ENCODE measurements around the gene CHI3L2. TPM values are rescaled to one million over a fixed set of nuclear protein-coding genes. Genes with fewer than 3 reads are reported as not detected.

Gene CHI3L2
- total RNA-seq, 1 experiment from 2014 or later = not detected

DNA sequence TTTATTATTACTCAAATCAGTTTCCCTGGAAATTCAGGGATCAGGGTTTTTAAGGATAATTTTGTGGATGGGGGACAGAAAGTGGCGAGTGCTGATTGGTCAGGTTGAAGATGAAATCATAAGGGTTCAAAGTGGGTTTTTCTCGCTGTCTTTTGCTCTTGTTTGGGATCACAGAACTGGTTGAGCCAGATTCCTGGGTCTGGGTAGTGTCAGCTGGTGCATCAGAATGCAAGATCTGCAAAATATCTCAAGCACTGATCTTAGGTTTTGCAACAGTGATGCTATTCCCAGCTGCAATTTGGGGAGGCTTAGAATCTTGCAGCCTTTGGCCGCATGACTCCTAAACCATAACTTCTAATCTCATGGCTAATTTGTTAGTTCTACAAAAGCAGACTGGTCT is 9.3 kb downstream of the CHI3L2 start:
- in situ Hi-C loops (cut with HindIII; ENCODE audit: low pct_unique_long_range_greater_than_20kb, low sequenced_read_pairs) = no loop called here
- DNase-seq (ENCODE audit: low read depth) = no peak

DNA sequence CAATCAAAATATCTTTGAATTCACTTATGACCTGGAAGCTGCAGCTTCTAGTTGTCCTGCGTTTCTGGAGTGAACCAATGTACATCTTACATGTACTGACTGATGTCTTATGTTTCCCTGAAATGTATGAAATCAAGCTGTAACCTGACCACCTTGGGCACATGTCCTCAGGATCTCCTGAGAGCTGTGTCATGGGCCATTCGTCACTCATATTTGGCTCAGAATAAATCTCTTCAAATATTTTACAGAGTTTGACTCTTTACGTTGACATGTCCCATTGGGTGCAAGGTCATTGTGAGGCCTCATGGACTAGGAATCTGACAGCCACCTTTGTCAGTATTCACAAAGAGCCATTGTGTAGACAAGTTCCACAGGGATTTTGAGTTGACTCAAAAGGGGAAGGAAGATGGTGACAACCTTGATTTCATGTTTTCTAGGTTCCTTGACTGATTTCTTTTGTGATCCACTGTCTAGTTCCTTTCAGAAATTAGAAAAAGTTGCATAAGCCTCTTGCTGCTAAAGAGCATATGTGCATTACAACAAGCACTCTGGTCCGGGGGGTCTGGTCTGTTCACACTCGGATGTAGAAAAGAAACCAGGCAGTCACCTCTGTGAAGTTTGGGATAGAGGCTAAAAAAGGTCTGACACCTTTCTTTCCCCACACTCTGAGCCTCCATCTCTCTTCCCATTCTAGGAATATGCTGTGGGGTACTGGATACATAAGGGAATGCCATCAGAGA is 10.7 kb downstream of the CHI3L2 start:
- DNase-seq (ENCODE audit: low read depth) = no peak
- in situ Hi-C loops (cut with HindIII; ENCODE audit: low pct_unique_long_range_greater_than_20kb, low sequenced_read_pairs) = no loop called here

DNA sequence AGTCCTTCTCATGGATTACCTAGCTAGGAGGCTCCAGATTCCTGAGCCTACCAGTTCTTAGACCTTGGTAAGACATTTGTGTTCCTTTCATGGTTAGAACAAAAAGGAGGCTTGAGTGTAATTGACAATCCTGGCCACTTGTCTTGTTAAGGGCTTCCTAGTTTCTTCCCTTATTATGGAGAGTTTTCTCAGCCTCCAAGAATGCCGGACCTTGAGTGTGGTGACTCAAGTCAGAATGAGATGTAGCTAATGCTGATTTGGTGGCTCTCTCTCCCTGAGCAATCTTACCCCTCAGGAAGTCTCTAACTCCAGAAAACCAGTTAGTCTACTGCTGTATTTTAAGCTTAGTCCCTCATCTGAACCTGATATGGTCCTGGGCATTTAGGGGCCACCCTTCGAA is 14.3 kb downstream of the CHI3L2 start:
- in situ Hi-C loops (cut with HindIII; ENCODE audit: low pct_unique_long_range_greater_than_20kb, low sequenced_read_pairs) = no loop called here
- no peak for DNase-seq (ENCODE audit: low read depth)

DNA sequence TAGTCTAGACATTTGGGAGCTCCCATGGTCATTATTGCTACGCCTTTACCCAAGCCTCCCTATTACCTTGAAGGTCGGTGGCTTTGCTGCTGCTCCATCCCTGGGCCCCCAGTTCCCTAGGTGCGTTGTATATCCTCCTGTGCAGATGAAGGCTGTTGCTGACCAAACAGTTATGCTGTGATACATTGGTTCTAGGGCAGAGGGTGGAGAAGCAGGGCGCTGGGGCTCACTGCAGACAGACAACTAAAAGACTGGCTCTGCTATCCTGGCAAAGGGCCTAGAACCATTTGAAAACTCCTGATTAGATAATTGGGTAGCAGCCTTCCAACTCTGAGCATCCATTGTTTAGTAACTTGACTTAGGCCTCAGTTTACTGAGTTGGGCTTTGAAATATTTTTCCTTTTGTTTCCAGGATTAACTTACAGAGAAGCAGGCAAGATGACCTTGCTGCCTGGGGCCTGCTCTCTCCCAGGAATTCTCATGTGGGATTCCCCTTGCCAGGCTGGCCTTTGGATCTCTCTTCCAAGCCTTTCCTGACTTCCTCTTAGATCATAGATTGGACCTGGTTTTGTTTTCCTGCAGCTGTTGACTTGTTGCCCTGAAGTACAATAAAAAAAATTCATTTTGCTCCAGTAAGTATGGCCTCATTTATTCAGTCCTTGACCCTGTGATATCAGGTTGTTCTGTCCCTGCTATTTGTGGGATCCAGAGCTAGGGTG is 15.5 kb downstream of the CHI3L2 start:
- in situ Hi-C loops (cut with HindIII; ENCODE audit: low pct_unique_long_range_greater_than_20kb, low sequenced_read_pairs) = no loop called here
- no peak for DNase-seq (ENCODE audit: low read depth)

DNA sequence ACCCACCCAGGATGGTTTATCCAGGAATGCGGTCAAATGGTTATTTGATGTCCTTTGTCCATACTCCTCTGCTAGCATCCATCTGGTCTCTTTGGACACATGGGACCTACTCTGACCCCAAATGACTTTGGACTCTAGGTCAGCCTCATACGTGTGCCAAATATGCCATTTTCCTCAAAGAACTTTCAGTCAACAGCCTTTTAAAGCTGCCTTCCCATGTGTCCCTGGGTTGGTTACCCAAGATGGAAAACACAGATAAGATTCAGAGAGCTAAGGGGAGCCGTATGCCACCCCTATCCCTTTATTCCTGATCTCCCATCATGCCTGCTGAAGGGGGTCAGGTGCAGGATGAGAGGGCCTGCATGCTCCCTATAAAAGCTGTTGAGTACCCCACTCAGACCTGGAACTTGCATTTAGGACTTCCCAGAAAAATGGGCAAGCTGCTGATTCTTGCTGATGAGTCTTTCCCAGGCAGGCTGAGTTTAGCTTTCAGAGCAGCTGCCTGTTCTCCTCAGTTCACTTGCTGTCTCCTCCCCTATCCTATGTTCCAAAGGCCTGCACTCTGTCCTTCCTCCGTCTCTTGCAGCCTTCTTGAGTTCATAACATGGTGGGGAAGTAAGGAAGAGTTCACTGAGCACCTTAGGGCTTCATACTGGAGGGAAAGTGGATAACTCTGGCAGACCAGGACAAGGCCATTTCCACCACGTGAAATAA is 19.8 kb downstream of the CHI3L2 start:
- in situ Hi-C loops (cut with HindIII; ENCODE audit: low pct_unique_long_range_greater_than_20kb, low sequenced_read_pairs) = no loop called here
- DNase-seq (ENCODE audit: low read depth) = no peak

DNA sequence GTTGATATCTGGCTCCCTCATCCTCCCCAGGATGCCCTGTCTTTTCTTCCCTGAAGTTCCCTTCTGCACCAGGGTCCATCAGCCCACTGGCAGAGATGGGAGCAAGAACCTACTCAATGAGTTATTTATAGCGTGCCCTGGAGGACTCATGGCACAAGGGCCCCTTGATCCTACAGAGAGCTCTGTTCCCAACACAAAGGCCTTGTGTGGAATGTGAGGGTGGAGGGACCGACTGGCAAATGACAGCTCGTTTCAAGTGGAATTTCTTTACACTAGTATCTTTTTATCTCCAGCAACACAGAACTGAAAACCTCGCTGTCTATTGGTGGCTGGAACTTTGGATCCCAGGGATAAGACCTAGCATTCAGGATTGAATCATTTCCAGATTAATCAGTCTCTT is 22.4 kb downstream of the CHI3L2 start:
- in situ Hi-C loops (cut with HindIII; ENCODE audit: low pct_unique_long_range_greater_than_20kb, low sequenced_read_pairs) = no loop called here
- no peak for DNase-seq (ENCODE audit: low read depth)

DNA sequence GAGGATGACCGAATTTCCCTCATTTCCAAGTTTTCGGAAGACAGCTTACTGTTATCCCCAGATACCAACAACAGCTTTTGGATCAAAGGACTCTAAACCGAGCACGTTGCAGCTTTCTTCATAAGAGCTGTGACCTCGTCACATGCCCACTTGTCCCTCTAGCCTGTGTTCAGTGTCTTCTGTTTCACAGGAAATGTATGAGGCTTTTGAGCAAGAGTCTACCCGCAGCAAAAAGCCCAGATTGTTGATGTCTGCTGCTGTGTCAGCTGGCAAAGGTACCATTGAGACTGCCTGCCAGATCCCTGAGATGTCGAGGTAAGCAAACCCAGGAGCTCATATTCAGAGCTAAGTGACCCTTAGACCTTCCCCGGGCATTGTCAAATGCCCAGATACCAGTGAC is 24.1 kb downstream of the CHI3L2 start:
- in situ Hi-C loops (cut with HindIII; ENCODE audit: low pct_unique_long_range_greater_than_20kb, low sequenced_read_pairs) = no loop called here

DNA sequence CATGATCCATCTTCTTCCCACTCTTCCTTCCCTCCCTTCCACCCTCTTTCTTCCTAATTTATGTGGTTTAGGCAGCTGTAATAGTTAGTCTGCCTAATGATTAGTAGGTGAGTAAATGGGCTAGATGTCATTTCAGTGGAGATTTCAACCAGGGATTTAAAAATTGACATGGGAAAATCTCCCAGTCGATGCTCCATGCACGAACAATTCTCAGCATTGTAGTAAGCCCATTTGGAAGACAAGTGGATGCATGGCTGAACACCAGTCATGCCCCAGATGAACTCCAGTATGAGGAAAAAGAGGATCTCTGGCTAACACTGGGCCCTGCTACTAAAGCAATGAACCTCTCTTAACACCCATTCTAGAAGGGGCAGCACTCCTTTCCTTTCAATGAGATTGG is 25.3 kb downstream of the CHI3L2 start:
- in situ Hi-C loops (cut with HindIII; ENCODE audit: low pct_unique_long_range_greater_than_20kb, low sequenced_read_pairs) = no loop called here
- DNase-seq (ENCODE audit: low read depth) = no peak

More for the DNA sequence above, 24.1 kb downstream of the CHI3L2 start:
- no peak for DNase-seq (ENCODE audit: low read depth)

DNA sequence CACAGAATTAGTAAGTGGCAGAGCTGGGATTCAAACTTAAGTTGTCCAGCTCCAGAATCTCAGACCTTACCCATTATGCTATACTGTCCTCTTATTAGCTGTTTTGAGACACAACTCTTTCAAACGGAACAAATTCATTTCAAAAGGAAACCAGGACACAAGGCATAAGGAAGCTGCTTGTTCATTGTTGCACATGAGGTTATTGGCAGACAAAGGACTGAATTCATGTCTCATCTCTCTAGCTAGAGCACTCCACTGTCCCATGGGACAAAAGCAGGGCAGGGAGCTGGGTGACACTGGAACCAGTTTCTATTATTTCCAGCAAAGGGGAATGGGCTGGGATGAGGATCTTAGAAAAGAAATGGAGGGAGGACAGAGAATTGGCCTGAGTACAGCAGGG is 26.4 kb downstream of the CHI3L2 start:
- no peak for DNase-seq (ENCODE audit: low read depth)
- in situ Hi-C loops (cut with HindIII; ENCODE audit: low pct_unique_long_range_greater_than_20kb, low sequenced_read_pairs) = no loop called here

DNA sequence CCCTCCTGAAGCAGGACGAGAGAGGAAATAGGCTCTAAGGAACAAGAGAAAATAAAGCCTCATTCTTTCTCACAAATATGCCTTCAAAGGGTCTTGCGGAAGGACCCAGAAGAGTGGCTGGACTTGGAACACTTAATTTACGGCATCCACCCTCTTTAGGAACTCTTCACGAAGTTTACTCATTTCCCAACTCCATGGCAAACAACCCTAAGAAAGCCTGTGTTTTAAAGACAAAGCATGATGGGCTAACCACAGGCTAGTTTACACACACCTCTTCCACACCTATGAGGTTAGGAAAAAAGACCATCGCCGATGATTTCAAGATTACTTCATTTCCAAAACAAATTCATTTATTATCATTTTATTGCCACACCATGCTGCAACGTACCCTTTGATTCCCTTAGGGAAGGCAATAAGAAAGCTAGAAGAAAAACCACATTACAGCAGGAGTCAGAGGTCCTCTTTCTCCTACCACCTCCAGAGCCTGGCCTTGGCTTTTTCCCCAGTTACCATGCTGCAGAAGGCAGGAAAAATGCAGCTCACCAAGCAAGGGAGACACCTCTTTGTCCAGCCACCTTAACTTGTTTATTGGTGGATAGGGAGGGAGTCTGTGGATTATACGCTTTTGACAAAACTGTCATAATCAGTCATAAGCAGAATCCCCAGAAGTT is 29.6 kb downstream of the CHI3L2 start:
- in situ Hi-C loops (cut with HindIII; ENCODE audit: low pct_unique_long_range_greater_than_20kb, low sequenced_read_pairs) = no loop called here
- DNase-seq (ENCODE audit: low read depth) = no peak

DNA sequence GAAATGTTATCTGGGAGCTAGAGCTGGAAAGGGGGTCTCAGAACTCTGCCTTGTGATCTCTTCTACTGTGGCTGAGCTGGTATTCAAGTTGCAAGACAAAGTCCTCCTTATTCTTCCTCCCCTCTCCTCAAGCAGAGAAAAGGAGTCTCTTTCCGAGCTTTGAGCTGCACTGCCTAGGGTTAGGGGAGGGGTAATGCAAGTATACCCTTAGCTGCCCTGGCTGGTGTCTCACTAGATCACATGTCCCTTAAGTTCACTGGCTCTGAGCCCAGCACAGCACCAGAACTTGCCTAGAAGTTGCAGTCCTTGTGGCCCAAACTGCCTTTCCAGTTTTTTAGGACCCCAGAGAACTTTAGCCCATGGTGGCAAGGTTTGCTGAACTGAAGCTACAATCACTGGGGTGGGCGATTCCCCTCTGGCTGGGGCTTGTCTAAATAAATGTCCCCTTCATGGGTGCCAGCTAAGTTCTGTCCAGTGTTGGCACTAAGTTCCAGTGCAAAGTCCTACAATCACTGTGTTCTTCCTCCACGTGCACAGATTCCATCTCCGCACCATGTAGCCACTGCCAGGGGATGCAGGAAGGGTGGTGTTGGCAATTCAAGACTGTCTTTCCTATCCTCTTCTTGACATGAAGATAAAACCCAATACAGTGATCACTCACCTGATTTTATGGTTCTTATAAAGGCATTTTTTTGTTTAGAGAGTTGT is 40.4 kb downstream of the CHI3L2 start:
- in situ Hi-C loops (cut with HindIII; ENCODE audit: low pct_unique_long_range_greater_than_20kb, low sequenced_read_pairs) = no loop called here
- DNase-seq (ENCODE audit: low read depth) = no peak

DNA sequence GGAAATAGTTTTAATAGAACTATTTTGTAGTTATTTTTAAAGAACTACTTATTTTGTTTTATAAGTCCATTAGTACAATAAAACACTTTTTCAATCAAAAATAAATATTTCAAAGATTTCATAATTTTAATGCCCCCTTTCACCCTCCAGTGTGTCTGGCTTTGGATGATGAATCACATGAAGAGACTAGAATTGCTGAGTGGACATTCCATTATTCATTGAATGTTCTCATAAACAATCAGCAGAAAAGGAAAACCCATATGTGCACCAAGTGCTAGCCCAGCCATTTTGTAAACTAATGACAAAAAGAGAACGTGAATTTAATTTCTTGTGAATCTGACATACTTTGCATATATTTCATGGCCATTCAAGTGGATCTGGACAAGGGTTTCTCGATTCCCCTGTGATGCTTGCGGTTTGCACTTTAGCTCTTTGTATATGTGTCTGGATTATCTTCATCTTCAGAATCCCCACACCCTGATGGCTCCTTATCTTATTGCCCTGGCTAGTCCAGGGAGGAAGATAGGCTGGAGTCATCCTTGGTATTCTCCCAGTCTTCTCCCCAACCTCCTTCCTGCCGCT is 42.4 kb downstream of the CHI3L2 start:
- in situ Hi-C loops (cut with HindIII; ENCODE audit: low pct_unique_long_range_greater_than_20kb, low sequenced_read_pairs) = no loop called here
- no peak for DNase-seq (ENCODE audit: low read depth)

DNA sequence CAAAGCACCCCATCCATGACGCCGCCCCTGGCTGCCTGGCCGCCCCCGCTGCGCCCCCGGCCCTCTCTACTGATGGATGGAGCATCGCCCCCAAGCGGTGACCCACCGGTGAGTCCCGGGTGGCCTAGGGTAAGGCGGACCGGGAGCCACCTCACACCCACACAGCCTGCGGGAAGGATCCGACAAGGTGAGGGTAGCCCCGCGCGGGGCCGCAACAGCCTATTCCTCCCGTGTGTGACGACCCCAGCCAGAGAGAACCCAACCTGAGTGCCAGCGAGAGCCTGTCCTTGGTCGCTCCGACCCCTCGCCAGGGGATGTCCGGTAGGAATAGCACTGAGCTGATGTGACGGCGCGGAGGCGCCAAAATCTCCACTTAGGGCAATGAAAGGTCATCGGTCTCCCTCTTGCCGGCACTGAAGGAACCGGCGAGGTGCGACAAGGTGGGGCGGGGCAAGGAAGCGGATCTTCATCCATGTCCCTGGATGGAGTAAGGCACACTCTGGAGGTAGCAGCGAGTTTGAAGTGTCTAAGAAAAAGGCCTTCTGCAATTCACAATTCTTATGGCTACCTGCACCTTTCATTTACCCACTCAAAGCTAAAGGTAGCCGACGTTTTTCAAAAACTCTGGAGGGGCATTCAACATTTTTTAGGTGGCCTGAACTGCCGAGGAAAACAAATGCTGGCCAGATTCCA is 43.4 kb downstream of the CHI3L2 start:
- DNase-seq (ENCODE audit: low read depth) = no peak
- in situ Hi-C loops (cut with HindIII; ENCODE audit: low pct_unique_long_range_greater_than_20kb, low sequenced_read_pairs) = no loop called here

DNA sequence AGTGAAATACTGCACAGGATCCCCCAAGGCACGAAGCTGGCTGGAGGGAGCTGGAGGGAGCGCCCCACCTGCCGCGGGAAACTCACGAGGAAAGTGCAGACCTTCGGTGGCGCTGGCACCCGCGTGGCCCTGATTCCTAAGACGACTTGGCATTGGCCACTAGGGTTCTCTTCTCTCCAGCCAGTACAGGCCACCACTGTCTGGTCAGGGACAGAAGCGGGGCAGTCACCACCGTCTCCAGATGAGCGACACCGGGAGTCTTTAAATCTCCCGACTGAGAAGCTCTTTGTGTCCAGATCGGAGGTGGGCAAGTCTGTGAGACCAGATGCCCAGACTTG is 43.9 kb downstream of the CHI3L2 start:
- DNase-seq (ENCODE audit: low read depth) = no peak
- in situ Hi-C loops (cut with HindIII; ENCODE audit: low pct_unique_long_range_greater_than_20kb, low sequenced_read_pairs) = no loop called here

DNA sequence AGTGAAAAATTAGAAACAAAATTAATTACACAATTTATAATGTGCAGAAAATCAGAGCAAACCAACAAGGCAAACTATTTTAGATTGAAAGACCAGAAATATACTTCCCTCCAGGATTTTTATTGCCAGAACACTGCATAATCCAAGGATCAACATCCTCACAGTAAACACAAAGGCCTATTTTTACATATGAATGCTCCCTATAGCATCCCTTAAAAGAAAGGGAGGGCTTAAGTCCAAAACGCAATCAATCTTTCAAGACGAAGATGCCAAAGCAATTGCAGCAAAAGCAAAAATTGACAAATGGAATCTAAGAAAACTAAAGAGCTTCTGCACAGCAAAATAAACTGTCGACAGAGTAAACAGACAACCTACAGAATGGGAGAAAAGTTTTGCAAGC is 44.6 kb downstream of the CHI3L2 start:
- DNase-seq (ENCODE audit: low read depth) = no peak
- in situ Hi-C loops (cut with HindIII; ENCODE audit: low pct_unique_long_range_greater_than_20kb, low sequenced_read_pairs) = no loop called here

DNA sequence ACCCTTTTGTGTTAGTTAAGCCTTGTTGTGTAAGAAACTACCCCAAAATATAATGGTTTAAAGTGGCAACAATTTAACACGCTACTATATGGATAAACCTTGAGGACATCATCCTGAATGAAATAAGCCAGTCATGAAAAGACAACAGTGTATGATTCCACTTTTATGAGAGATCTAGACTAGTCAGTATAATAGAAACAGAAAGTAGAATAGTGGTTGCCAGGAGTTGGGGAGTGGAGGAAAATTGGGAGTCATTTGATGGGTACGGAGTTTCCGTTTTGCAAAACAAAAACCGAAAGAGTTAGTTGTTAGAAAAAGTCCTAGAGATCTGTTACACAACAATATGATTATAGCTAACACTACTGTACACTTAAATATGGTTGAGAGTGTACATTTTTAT is 47.1 kb downstream of the CHI3L2 start:
- in situ Hi-C loops (cut with HindIII; ENCODE audit: low pct_unique_long_range_greater_than_20kb, low sequenced_read_pairs) = no loop called here
- no peak for DNase-seq (ENCODE audit: low read depth)

DNA sequence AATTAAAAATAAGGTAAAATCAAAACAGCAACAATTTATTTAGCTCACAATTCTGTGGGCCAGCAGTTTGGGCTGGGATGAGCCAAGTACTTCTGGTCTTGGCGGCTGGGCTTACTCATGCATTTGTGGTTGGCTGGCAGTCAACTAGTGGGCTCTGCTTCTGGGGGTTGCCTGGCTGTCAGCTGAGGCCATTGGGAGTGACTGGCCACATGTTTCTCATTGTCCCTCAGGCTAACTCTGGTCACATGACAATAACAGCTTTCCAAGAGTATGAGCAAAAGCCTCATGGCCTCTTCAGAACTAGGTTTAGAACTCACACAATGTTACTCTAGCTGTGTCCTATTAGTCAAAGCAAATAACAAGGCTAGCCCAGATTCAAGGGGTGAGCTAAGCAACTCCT is 47.6 kb downstream of the CHI3L2 start:
- DNase-seq (ENCODE audit: low read depth) = no peak
- in situ Hi-C loops (cut with HindIII; ENCODE audit: low pct_unique_long_range_greater_than_20kb, low sequenced_read_pairs) = no loop called here

Data from Caki2 (cell line).